SK-N-SH (cell line): ENCODE data around the gene PELI2. TPM values are rescaled to one million over a fixed set of nuclear protein-coding genes. Genes with fewer than 3 reads are reported as not detected.

ENCODE experiments used
- CTCF ChIA-PET: fragments of 300-600, 350-600 bp; formaldehyde crosslinking; extraction: SDS; loops from one replicate; lab custom pipeline; 2021; lab: Yijun Ruan, JAX
- POLR2A ChIA-PET: fragments of 350-600 bp; sonication (Branson Sonifier 250); formaldehyde crosslinking; extraction: SDS; loops from one replicate; lab custom pipeline; 2020; ENCODE audit warnings: antibody characterized with exemption, inconsistent platforms; lab: Yijun Ruan, JAX
- DNase-seq: peaks from one replicate; pipeline ENCODE4 v3.0.0; 2012
- H2AFZ ChIP-seq: fragments of 200-600 bp; sonication (generic); 2 replicates; pipeline ENCODE4 v1.8.1; 2016; ENCODE audit warnings: antibody characterized with exemption, mild to moderate bottlenecking, low read depth
- H3F3A ChIP-seq: fragments of 200-600 bp; sonication (generic); replicated peaks from 2 replicates; pipeline ENCODE3; 2016; ENCODE audit warnings: antibody characterized with exemption, mild to moderate bottlenecking; ENCODE audit not compliant: insufficient read depth
- H3K27ac ChIP-seq, 2 experiments: fragments of 200-500 bp in 1 of 2; fragments of 200-600 bp in 1 of 2; sonication (Bioruptor generic) in 1 of 2; sonication (generic), shearing (Covaris generic) in 1 of 2; 2 replicates each; pipeline versions ENCODE4 v1.5.1 to v1.6.1; 2014 to 2016; ENCODE audit warnings: low read depth in 2 of 2, inconsistent platforms in 1 of 2, low read length in 1 of 2, mild to moderate bottlenecking in 1 of 2, mixed read lengths in 1 of 2
- H3K27me3 ChIP-seq: fragments of 200-600 bp; sonication (generic), shearing (Covaris generic); 2 replicates; pipeline ENCODE4 v1.6.1; 2016; ENCODE audit warnings: mixed run types; ENCODE audit not compliant: insufficient read depth
- H3K36me3 ChIP-seq, 2 experiments: fragments of 200-500 bp in 1 of 2; fragments of 200-600 bp in 1 of 2; sonication (Bioruptor generic) in 1 of 2; sonication (generic) in 1 of 2; replicated peaks in 1 of 2; 2 replicates each; pipeline versions ENCODE3 to v1.5.1; 2014 to 2016; ENCODE audit warnings: low read length in 1 of 2, mild to moderate bottlenecking in 1 of 2; ENCODE audit not compliant: insufficient read depth in 2 of 2, control insufficient read depth in 1 of 2
- H3K4me1 ChIP-seq, 2 experiments: fragments of 200-500 bp in 1 of 2; fragments of 200-600 bp in 1 of 2; sonication (Bioruptor generic) in 1 of 2; sonication (generic), shearing (Covaris generic) in 1 of 2; 2 replicates each; pipeline versions ENCODE4 v1.5.1 to v1.6.1; 2014 to 2016; ENCODE audit warnings: low read depth in 1 of 2, low read length in 1 of 2, mixed run types in 1 of 2; ENCODE audit not compliant: insufficient read depth in 2 of 2, control insufficient read depth in 1 of 2
- H3K4me2 ChIP-seq: fragments of 200-600 bp; sonication (generic), shearing (Covaris generic); 2 replicates; pipeline ENCODE4 v1.6.1; 2017; ENCODE audit warnings: mixed run types
- H3K4me3 ChIP-seq, 2 experiments: fragments of 200-500 bp in 1 of 2; fragments of 200-600 bp in 1 of 2; sonication (Bioruptor generic) in 1 of 2; sonication (generic), shearing (Covaris generic) in 1 of 2; 2 replicates each; pipeline versions ENCODE4 v1.5.1 to v1.8.1; 2014 to 2016; ENCODE audit warnings: low read depth in 2 of 2, inconsistent platforms in 1 of 2, low read length in 1 of 2, mild to moderate bottlenecking in 1 of 2, mixed read lengths in 1 of 2, moderate library complexity in 1 of 2
- H3K79me2 ChIP-seq: fragments of 200-600 bp; sonication (generic); 2 replicates; pipeline ENCODE4 v1.8.1; 2017; ENCODE audit warnings: mild to moderate bottlenecking; ENCODE audit not compliant: insufficient read depth
- H3K9ac ChIP-seq: fragments of 200-600 bp; sonication (generic); 2 replicates; pipeline ENCODE4 v1.6.1; 2017; ENCODE audit warnings: mixed run types
- H3K9me2 ChIP-seq: fragments of 200-600 bp; sonication (generic); 2 replicates; pipeline ENCODE4 v1.6.1; 2017; ENCODE audit warnings: mixed run types
- H3K9me3 ChIP-seq: fragments of 200-600 bp; sonication (generic); 2 replicates; pipeline ENCODE4 v1.6.1; 2017; ENCODE audit warnings: mixed run types, mild to moderate bottlenecking, moderate library complexity
- H4K20me1 ChIP-seq: fragments of 200-600 bp; sonication (generic); 2 replicates; pipeline ENCODE4 v1.6.1; 2017; ENCODE audit warnings: mild to moderate bottlenecking, mixed run types; ENCODE audit not compliant: insufficient read depth
- CHD2 ChIP-seq: fragments of 150-350 bp; IDR thresholded peaks from 2 replicates; pipeline ENCODE4 v1.6.1; 2018; ENCODE audit warnings: low read length; ENCODE audit not compliant: partially characterized antibody
- EP300 ChIP-seq, 2 experiments: IDR thresholded peaks; 2 replicates each; pipeline versions ENCODE4 v1.4.0 to v1.6.1; 2012; ENCODE audit warnings: borderline replicate concordance in 1 of 2, low read depth in 1 of 2, low read length in 1 of 2
- EZH2phosphoT487 ChIP-seq: fragments of 200-600 bp; sonication (generic); IDR thresholded peaks from 2 replicates; pipeline ENCODE4 v1.6.1; 2017; ENCODE audit warnings: low read depth, mixed run types, mild to moderate bottlenecking, antibody characterized with exemption, moderate library complexity, borderline replicate concordance
- FOXJ3 ChIP-seq: sonication (generic); formaldehyde crosslinking; IDR thresholded peaks from 2 replicates; pipeline ENCODE4 v1.5.1; 2020; ENCODE audit warnings: mild to moderate bottlenecking, missing genetic modification reagents
- GABPA ChIP-seq: IDR thresholded peaks from 2 replicates; pipeline ENCODE4 v1.4.0; 2012; ENCODE audit warnings: low read depth, mild to moderate bottlenecking
- JUND ChIP-seq: IDR thresholded peaks from 2 replicates; pipeline ENCODE4 v1.4.0; 2012
- MEF2A ChIP-seq: IDR thresholded peaks from 2 replicates; pipeline ENCODE4 v1.4.0; 2012; ENCODE audit warnings: low read depth, borderline replicate concordance
- MXI1 ChIP-seq: IDR thresholded peaks from 2 replicates; pipeline ENCODE4 v1.6.1; 2012; ENCODE audit warnings: mild to moderate bottlenecking, low read depth, low read length, improper control_type of control experiment
- NRF1 ChIP-seq: IDR thresholded peaks from 2 replicates; pipeline ENCODE4 v1.6.1; 2012; ENCODE audit warnings: low read depth, mild to moderate bottlenecking, low read length
- POLR2AphosphoS5 ChIP-seq: IDR thresholded peaks from 2 replicates; pipeline ENCODE4 v1.6.1; 2012; ENCODE audit warnings: low read depth, low read length
- RAD21 ChIP-seq: IDR thresholded peaks from 2 replicates; pipeline ENCODE4 v1.6.1; 2012; ENCODE audit warnings: mild to moderate bottlenecking, low read length
- RCOR1 ChIP-seq: fragments of 150-350 bp; IDR thresholded peaks from 2 replicates; pipeline ENCODE4 v1.6.1; 2017; ENCODE audit warnings: antibody characterized with exemption, low read length
- RFX5 ChIP-seq: IDR thresholded peaks from 2 replicates; pipeline ENCODE4 v1.6.1; 2012; ENCODE audit warnings: mild to moderate bottlenecking, improper control_type of control experiment, low read length
- SMC3 ChIP-seq: IDR thresholded peaks from 2 replicates; pipeline ENCODE4 v1.6.1; 2012; ENCODE audit warnings: low read depth, low read length, improper control_type of control experiment
- TEAD4 ChIP-seq: IDR thresholded peaks from 2 replicates; pipeline ENCODE4 v1.4.0; 2012; ENCODE audit warnings: mild to moderate bottlenecking, borderline replicate concordance; ENCODE audit not compliant: insufficient read depth
- YY1 ChIP-seq: IDR thresholded peaks from 2 replicates; pipeline ENCODE4 v1.4.0; 2012; ENCODE audit warnings: low read depth, mild to moderate bottlenecking
- WGBS: methylation state at CpG from one replicate; pipeline ENCODE4 v1.1.6; 2017; ENCODE audit warnings: low lambda C conversion rate; 5-methylcytosine and 5-hydroxymethylcytosine counted together
- polyA plus RNA-seq, 3 experiments: library from polyadenylated mRNA; depleted of rRNA; stranded (reverse); fragments of >200 nt; gene quantifications; 2 replicates each; pipeline ENCODE4 v1.2.3, GENCODE V29; 2012
- TF ChIP-seq, protein P1 (sequence below): fragments of 150-350 bp; IDR thresholded peaks from 2 replicates; pipeline ENCODE4 v1.6.1; 2017; ENCODE audit warnings: antibody characterized with exemption, low read length, low read depth, borderline replicate concordance
- TF ChIP-seq, protein P2 (sequence below): fragments of 150-350 bp; IDR thresholded peaks from 2 replicates; pipeline ENCODE4 v1.6.1; 2016; ENCODE audit warnings: mild to moderate bottlenecking, low read depth, low read length
- TF ChIP-seq, protein P3 (sequence below): IDR thresholded peaks from 2 replicates; pipeline ENCODE4 v1.4.0; 2012; ENCODE audit warnings: low read depth, borderline replicate concordance

PELI2 gene
- polyA plus RNA-seq, 1 of the 3 experiments (the other 2 are of a cell fraction), result not detected

DNA sequence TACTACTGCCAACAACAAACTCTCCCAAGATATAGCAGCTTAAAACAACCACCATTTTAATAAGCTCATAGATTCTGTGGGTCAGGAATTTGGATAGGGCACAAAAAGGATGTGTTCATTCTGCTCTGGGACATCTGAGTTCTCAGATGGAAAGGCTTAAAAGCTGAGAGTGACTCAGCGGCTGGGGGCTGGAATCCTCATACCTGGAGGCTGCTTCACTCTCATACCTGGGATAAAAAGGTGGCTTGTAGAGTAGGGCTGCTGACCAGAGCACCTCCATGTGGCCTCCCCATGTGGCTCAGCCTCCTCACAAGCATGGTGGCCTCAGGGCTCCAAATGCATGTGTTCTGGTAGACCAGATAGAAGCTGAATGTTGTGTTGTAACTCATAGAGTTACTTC lies 20.2 kb upstream of the PELI2 start:
- Histone ChIP-seq H3F3A (no peaks in the 10 kb centered on the region), H3K9ac (no peak overlapping the region), H4K20me1 (no peaks in the 10 kb centered on the region), H3K9me2 (no peaks in the 10 kb centered on the region), H3K9me3 (no peaks in the 10 kb centered on the region), H2AFZ (no peak overlapping the region), H3K4me3 (no peak overlapping the region), H3K36me3 (no peaks in the 10 kb centered on the region), H3K27ac (no peak overlapping the region), H3K4me1 (no peaks in the 10 kb centered on the region), H3K4me2 (no peak overlapping the region), H3K79me2 (no peaks in the 10 kb centered on the region), H3K27me3 (no peaks in the 10 kb centered on the region; the same call in 1 of the 2 replicates)
- WGBS, result 22% methylated on average over 1 of the region's 1 CpG
- DNase-seq, result no peak
- TF ChIP-seq EP300 (IDR thresholded peaks at IDR 0.05; ENCODE audit: borderline replicate concordance in 1 of 2, low read depth in 1 of 2, low read length in 1 of 2), result no peak
- CTCF ChIA-PET, result no interaction called here
- POLR2A ChIA-PET, result no interaction called here

DNA sequence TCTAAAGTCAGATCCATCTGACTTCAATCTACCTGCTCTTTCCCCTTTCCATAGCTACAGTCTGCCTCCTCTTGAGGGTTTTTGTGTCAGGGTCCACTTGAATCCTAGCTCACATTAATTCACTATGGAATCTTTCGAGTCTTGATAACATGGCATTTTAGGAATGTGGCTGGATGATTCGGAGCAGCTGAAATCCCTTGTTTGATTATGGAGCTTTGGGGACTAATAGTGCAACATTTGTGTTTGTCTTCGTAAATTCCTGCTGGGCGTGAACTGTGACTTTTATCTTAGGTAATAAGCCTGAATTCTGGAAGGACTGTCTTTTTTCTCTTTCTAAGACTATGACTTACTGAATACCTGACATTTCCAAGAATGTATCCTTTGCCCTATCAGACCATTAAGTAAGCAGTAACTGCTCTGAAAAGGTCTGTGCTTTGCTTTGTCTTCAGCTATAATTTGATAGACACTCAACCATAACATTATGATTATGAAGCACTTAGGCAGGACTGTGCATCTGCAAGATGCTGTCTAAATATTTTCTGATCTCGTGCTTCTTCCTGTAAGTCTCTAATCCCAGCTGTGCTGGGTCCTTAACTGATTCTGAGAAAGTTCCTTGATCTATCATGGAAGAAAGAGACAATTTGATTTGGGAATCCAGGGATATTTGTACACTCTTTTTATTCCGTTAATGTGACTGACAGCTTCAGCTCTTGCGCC lies 19.0 kb upstream of the PELI2 start:
- H3K4me2 ChIP-seq, result no peak overlapping the region
- H3K9me3 ChIP-seq, result no peaks in the 10 kb centered on the region
- H3K4me1 ChIP-seq, result no peaks in the 10 kb centered on the region
- no peaks in the 10 kb centered on the region for H4K20me1 ChIP-seq
- H3K79me2 ChIP-seq, result no peaks in the 10 kb centered on the region
- no peaks in the 10 kb centered on the region for H3F3A ChIP-seq
- no peak for TF ChIP-seq SMC3
- TF ChIP-seq RAD21, result no peak
- no peak for TF ChIP-seq CHD2
- no peak for TF ChIP-seq RFX5
- TF ChIP-seq MEF2A, result no peak
- TF ChIP-seq RCOR1, result no peak
- no peak for TF ChIP-seq MXI1
- no peak for TF ChIP-seq EP300 (IDR thresholded peaks at IDR 0.05; ENCODE audit: borderline replicate concordance in 1 of 2, low read depth in 1 of 2, low read length in 1 of 2)
- H3K9ac ChIP-seq, result no peak overlapping the region
- H3K27ac ChIP-seq, result no peak overlapping the region
- ChIA-PET POLR2A (no interaction called here), CTCF (interaction anchor here (1.1 kb wide), 1 partner anchor 9 kb away, joined by 3 read pairs; no protein-coding TSS in a partner anchor)
- H3K4me3 ChIP-seq, result no peak overlapping the region
- DNase-seq, result no peak
- peaks cover 4% of the 10 kb centered on the region; the same call in 1 of the 2 replicates for H3K27me3 ChIP-seq
- H2AFZ ChIP-seq, result no peak overlapping the region
- WGBS, result 7% methylated on average over 7 of the region's 7 CpGs
- no peaks in the 10 kb centered on the region for H3K9me2 ChIP-seq
- H3K36me3 ChIP-seq, result no peaks in the 10 kb centered on the region

DNA sequence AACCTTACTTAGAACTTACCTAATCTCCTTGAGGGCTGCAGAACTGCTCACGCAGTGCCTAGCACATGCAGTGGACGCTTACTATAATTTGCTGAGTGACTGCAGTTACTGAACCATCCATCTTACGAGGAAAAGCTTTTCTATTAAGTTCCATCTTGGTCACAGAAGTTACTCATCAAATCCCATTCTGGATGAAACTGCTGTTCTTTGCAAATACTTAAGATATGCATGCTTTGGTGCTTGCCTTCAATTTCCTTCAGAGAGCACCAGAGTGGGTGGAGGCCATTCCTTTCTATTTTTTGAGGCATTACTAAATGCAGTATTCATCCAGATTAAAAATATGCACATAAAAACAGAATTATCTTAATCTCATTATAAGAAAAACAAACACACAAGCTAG lies 17.7 kb upstream of the PELI2 start:
- H2AFZ ChIP-seq, result no peak overlapping the region
- ChIA-PET CTCF (no interaction called here), POLR2A (no interaction called here)
- no peak for TF ChIP-seq JUND
- TF ChIP-seq EZH2phosphoT487, result no peak
- TF ChIP-seq, protein P1, sequence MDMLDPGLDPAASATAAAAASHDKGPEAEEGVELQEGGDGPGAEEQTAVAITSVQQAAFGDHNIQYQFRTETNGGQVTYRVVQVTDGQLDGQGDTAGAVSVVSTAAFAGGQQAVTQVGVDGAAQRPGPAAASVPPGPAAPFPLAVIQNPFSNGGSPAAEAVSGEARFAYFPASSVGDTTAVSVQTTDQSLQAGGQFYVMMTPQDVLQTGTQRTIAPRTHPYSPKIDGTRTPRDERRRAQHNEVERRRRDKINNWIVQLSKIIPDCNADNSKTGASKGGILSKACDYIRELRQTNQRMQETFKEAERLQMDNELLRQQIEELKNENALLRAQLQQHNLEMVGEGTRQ, result no peak
- TF ChIP-seq EP300 (IDR thresholded peaks at IDR 0.05; ENCODE audit: borderline replicate concordance in 1 of 2, low read depth in 1 of 2, low read length in 1 of 2), result no peak
- TF ChIP-seq YY1, result no peak
- no peak for TF ChIP-seq NRF1
- no peak for TF ChIP-seq FOXJ3 (CRISPR knock-in tag)
- TF ChIP-seq TEAD4, result no peak
- TF ChIP-seq, protein P2, sequence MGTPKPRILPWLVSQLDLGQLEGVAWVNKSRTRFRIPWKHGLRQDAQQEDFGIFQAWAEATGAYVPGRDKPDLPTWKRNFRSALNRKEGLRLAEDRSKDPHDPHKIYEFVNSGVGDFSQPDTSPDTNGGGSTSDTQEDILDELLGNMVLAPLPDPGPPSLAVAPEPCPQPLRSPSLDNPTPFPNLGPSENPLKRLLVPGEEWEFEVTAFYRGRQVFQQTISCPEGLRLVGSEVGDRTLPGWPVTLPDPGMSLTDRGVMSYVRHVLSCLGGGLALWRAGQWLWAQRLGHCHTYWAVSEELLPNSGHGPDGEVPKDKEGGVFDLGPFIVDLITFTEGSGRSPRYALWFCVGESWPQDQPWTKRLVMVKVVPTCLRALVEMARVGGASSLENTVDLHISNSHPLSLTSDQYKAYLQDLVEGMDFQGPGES, result no peak
- TF ChIP-seq, protein P3, sequence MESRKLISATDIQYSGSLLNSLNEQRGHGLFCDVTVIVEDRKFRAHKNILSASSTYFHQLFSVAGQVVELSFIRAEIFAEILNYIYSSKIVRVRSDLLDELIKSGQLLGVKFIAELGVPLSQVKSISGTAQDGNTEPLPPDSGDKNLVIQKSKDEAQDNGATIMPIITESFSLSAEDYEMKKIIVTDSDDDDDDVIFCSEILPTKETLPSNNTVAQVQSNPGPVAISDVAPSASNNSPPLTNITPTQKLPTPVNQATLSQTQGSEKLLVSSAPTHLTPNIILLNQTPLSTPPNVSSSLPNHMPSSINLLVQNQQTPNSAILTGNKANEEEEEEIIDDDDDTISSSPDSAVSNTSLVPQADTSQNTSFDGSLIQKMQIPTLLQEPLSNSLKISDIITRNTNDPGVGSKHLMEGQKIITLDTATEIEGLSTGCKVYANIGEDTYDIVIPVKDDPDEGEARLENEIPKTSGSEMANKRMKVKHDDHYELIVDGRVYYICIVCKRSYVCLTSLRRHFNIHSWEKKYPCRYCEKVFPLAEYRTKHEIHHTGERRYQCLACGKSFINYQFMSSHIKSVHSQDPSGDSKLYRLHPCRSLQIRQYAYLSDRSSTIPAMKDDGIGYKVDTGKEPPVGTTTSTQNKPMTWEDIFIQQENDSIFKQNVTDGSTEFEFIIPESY, result no peak
- no peak for TF ChIP-seq POLR2AphosphoS5
- no peak for TF ChIP-seq GABPA

More for the DNA sequence above, 17.7 kb upstream of the PELI2 start:
- peaks cover 11% of the 10 kb centered on the region; the same call in 1 of the 2 replicates for H3K27me3 ChIP-seq
- H3K9me3 ChIP-seq, result no peaks in the 10 kb centered on the region
- no peaks in the 10 kb centered on the region for H3K79me2 ChIP-seq
- 8% methylated on average over 3 of the region's 3 CpGs for WGBS
- no peak overlapping the region for H3K27ac ChIP-seq
- no peak overlapping the region for H3K4me3 ChIP-seq
- H3K4me1 ChIP-seq, result no peaks in the 10 kb centered on the region
- no peaks in the 10 kb centered on the region for H3K9me2 ChIP-seq
- H3K36me3 ChIP-seq, result no peaks in the 10 kb centered on the region
- DNase-seq, result no peak
- no peaks in the 10 kb centered on the region for H4K20me1 ChIP-seq
- H3F3A ChIP-seq, result no peaks in the 10 kb centered on the region
- no peak overlapping the region for H3K9ac ChIP-seq
- no peak overlapping the region for H3K4me2 ChIP-seq
